ENCODE measurements around the gene PALB2.

The PALB2 gene

GRCh38 chr16:23640931-23641765, at the start of gene PALB2, which contains the start of gene DCTN5:
PALB2 (minus strand) TSS chr16:23641310; CDS start chr16:23641157, 153 bp downstream.
DCTN5 (plus strand) TSS chr16:23641466; CDS start chr16:23641543, 77 bp downstream.
- peak; percentile 72 to 81 for DNase-seq

- no peak for DNase-seq
Measured at GRCh38 chr16:23689442-23690187, 48.5 kb upstream of the PALB2 start.

GRCh38 chr16:23687034-23687808, 46.1 kb upstream of the PALB2 start:
- DNase-seq = no peak

GRCh38 chr16:23683487-23683886, 42.4 kb upstream of the PALB2 start:
- DNase-seq = no peak

- DNase-seq = no peak
Measured at GRCh38 chr16:23682181-23682580, 41.1 kb upstream of the PALB2 start.

- DNase-seq = no peak
Measured at GRCh38 chr16:23679986-23680336, 38.9 kb upstream of the PALB2 start.

GRCh38 chr16:23679274-23679985, 38.3 kb upstream of the PALB2 start:
- no peak for DNase-seq

- DNase-seq = peak; percentile 67 to 75
Measured at GRCh38 chr16:23678430-23679273, 37.5 kb upstream of the PALB2 start, which contains the start of gene PLK1. PLK1 (plus strand) TSS chr16:23678889; CDS start chr16:23678933, 44 bp downstream.

- DNase-seq = no peak
Measured at GRCh38 chr16:23676924-23677480, 35.9 kb upstream of the PALB2 start.

- DNase-seq = no peak
Measured at GRCh38 chr16:23673971-23674614, 33.0 kb upstream of the PALB2 start.

GRCh38 chr16:23670137-23670776, 29.1 kb upstream of the PALB2 start:
- DNase-seq = no peak

- DNase-seq = no peak
Measured at GRCh38 chr16:23668873-23669272, 27.8 kb upstream of the PALB2 start.

- DNase-seq = no peak
Measured at GRCh38 chr16:23668225-23668624, 27.1 kb upstream of the PALB2 start.

- DNase-seq = no peak
Measured at GRCh38 chr16:23667355-23667659, 26.2 kb upstream of the PALB2 start.

GRCh38 chr16:23666571-23667354, 25.7 kb upstream of the PALB2 start:
- DNase-seq = no peak

- no peak for DNase-seq
Measured at GRCh38 chr16:23663918-23664317, 22.8 kb upstream of the PALB2 start.

- DNase-seq = no peak
Measured at GRCh38 chr16:23651943-23652468, 10.9 kb upstream of the PALB2 start.

- no peak for DNase-seq
Measured at GRCh38 chr16:23650674-23651416, 9.7 kb upstream of the PALB2 start.
